Fibroblast of skin of left biceps (primary cell): ENCODE measurements around the gene GATA6.
"Not testable (repeated sequence)": the region's sequence is repeated elsewhere in the genome, so short reads cannot be mapped to it uniquely, and the experiment has no call there.

Source experiments
- DNase-seq, 2 experiments: peaks; one replicate each; pipeline ENCODE4 v3.0.0-alpha.2; 2013; ENCODE audit warnings: low read depth in 2 of 2

GATA6 gene

DNA sequence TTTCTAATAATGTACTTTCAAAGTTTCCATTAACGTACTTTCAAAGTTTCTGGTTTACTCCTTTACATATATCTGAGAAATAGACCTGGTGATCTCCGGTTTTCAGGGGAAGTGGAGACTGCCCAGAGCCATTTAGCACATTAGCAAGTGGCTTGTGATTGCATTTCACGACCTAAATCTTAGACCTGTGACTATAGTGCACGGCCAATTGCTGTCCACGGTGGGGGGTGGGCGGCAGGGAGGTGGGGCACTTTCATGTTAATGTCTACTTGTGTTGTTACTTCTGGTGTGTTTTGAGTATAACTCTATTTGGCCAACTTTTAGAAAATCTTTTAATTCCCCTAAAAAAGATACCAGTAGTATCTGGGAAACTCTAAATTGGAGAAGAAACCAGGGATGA, 11.3 kb downstream of the GATA6 start:
- no peak for DNase-seq

DNA sequence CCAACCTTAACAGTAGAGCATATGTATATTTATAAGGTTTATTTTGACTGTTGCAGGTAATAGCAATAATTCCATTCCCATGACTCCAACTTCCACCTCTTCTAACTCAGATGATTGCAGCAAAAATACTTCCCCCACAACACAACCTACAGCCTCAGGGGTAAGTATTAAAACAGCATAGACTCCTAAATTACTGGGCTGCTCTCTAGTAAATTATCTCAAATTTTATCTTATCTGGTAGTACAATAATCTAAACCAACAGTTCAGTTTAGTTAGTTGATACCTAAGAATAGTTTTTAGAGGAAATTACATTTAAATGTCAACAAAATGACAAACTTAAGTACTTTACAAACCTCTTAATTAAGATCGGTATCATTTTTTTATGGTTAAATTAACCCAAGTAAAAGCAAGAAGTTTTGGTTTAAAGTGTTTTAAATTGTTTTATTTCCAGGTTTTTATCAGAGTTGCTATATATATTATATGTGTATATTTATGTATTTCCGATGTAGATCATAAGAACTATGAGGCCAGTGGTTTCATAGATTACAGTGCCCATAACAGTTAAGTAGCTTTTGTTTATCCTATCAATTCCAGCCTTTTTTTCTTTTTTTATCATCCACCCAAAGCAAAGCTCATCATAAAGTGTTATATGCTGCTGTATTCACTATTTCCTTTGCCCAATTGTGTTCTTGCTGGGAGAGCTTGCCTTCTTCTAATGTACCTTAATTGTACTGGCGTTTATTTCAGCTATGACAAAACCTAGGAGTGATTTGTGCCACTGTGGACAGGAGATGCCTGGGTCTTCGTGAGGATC, 13.7 kb downstream of the GATA6 start:
- DNase-seq: no peak

DNA sequence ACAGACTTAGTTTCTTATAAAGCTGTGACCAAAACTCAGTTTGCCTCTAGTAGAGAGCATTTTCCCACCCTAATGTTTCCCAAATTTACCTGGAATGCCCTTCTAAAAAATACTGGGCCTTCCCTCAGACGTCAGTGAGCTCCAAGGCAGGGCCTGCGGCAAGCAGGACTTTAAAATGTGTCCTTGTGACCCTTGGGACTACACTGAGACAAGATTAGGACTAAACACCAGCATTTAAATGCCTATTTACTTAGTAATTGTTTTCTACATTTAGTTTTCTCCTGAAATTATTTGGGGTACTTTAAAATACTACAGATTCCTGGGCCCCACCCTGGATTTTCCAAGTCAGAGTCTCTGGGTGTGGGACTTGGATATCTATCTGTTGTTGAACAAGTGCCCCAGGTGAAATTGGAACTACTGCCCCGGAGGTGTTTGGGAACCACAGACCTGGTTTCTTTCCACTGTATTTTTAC, 14.3 kb downstream of the GATA6 start:
- DNase-seq: no peak

DNA sequence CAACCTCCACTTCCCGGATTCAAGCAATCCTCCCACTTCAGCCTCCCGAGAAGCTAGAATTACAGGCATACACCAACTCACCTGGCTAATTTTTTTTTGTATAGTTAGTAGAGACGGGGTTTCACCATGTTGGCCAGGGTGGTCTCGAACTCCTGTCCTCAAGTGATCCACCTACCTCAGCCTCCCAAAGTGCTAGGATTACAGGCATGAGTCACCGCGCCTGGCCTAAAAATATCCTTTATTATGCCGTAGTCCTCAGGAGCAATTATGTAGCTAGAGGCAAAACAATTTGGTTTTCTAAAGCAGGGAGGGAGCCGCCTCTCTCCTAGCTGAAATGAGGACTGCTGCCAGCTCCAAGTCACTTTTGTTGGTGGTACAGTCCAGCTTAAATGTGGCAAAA, 15.2 kb downstream of the GATA6 start:
- not testable (repeated sequence) for DNase-seq

DNA sequence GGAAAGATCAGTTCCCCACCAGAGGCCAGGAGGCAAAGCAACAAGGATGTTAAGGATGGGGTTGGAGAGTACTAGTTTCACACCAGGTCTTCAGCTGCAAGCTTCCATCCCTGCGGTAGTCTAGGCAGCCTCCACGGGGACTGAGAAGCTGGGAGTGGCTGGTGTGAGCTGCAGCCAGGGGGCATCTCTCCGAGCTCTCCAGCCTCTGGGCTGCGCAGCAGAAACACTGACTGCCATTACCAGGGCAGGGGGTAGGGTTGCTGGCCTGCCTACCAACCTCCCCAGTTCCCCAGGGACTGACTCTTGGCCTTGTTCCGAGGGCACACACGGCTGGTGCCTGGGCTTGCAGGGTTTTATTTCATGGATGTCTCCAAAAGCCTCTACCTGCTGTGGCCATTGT, 15.9 kb downstream of the GATA6 start:
- DNase-seq: no peak

DNA sequence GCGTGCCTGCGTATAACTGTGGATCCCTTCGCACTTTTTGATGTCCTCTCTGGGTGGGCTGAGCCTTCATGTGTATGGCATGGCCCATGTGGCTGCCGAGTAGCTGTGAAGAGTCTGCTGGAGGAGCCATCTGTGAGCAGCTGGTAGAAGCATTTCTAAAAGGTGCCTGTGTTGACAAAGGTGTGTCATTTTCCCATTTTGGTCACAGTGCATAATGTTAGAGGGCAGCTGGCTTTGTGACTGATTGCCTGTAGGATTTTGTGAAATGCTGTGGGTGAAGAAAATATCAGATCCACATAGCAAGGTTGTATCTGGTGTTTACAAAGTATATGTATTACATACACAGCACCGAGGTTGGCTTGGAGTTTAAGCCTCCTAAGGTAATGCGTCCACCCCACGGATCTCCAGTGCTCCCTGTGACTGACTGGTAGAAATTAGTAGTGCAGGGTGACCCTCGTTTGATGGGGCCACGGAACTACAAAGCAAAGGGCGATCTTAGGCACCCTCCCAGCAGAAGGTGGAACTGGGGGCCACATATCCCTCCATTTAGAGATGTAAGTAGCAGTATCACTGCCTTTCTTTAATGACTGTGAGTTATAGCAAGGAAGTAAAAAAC, 16.5 kb downstream of the GATA6 start:
- no peak for DNase-seq

DNA sequence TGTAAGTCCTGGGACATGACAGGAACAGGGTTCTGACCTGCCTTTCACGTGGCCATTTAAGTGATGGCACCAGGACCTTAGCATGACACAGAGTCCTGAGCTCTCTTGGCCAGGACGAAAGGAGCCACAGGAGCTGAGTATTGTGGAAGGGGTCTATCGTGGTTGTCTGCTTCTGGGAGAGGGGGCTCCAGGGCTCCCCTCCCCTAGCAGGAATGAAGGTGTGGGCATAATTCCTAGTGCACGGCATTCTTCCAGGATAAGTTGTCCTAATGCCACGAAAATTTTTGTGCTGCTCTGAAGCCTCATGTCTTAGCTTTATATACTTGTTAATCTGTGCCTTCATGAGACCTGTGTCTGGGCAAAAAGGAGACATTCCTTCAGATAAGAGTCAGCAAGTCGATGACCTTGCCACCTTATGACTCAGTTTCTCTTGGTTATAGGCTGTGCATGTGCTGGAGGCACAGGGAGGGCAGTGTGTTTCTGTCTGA, 17.1 kb downstream of the GATA6 start:
- no peak for DNase-seq

DNA sequence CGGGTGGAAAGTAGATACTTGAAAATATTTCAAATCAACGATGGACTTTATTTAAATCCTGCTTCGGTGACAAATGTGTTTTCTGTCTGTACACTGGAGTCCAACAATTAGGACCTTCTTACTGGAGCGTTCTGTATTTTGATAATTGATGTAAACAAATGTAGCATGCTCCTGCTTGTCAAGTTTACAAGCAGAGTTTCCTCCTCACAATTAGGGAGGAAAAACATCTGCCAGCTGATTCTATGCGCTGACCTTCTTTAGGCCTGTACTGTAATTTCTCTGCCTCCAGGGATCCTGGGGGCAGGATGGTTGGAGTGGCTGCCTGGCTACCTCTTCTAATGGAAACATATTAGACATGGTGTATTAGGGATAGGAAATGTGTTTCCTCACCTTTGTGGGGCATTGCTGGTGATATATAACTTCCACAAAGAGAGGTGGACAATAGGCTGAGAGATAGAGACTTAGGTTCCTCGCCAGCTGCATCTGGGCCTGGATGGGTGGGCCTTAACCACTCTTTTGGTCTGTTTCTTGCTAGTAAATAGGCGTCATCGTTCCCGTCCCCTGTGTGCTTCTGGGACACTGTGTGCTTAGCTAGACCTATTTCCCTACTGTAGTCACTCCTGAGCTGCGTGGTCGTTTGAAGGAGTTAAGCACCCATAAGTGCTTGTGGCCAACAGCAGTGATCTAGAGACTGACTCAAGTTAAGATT, 19.3 kb downstream of the GATA6 start:
- no peak for DNase-seq

DNA sequence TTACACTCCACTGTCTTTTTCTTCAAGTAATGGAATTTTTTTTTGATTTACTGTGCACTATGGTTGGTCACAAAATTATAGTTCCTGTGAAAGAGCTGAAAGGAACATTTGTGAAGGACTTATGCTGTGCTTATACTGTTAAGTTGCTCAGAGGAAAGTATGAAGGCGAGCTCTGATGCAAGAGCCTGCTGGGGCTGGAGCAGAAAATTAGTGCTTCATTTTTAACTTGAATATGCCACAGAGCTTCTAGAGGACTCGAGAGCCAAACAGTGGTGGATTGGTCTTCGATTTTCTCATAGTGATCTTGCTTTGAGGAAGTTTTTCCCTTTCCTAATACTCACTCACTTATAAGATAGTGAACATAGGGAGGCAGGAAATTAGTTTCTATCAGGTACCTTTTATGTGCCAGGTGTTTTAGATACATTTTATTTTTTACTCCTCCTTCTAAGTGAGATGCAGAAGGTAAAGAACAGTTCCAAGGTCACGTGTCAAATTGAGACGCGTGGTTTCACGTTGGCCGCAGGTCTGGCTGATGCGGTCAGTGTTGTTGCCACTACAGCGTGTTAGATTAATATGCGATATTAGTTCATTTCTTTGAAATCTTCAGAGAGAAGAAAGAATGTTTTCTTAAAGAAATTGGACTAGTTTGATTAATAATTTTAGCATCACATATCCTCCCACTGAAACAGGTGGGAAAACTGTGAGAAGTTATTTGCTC, 20.2 kb downstream of the GATA6 start:
- DNase-seq: no peak

DNA sequence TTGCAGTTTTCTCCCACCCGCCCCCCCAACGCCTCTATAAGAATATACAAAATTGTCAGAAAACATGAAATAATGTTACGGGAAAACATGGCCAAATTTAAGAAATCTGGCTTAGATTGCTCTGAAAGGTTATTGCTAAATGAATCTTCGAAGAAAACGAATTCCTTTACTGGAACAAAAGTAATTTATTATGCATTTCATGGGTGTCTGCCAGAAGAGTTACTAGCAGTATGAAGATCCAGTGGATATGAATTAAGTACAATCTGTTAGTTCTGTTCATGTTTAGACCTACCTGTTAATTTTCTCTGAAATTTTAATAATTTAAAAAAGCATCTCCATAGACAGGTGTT, 21.9 kb downstream of the GATA6 start:
- DNase-seq: no peak

DNA sequence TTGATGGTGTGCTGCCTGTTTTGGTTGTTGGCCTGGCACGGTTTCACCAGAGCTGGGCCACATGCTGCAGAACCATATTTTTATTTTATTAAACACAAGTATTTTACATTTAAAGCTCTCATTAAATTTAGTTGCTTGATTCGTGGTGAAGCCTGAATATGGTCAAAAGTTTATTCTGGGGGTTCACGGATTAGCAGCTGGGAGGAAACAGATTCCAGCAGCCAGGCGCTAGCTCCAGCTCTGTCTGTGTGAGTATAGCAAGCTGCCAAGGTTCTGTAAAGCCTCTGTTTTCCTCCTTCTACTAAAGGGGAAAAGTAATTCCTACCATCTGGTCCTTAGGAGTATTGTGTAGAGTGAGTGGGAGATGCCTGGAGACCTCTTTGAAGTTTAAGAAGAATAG, 22.5 kb downstream of the GATA6 start:
- DNase-seq: no peak

DNA sequence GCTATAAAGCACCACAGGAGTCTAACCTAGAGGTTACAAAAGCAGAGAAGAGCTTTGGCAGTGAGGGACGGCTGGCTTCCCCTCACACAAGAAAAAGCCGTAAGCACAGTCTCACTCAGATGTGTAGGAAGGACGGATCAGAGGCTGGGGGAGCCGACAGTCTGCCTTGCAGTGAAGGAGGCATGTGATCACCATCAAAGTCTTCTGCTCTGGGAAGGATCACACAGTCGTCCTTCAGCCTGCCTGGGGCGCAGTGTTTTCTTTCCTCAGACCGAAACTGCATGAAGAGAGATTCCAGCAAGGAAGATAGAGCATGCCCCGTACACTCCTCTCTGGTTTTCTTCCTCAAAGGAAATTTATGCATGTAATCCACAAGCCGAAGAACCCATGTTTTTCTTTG, 24.1 kb downstream of the GATA6 start:
- no peak for DNase-seq

DNA sequence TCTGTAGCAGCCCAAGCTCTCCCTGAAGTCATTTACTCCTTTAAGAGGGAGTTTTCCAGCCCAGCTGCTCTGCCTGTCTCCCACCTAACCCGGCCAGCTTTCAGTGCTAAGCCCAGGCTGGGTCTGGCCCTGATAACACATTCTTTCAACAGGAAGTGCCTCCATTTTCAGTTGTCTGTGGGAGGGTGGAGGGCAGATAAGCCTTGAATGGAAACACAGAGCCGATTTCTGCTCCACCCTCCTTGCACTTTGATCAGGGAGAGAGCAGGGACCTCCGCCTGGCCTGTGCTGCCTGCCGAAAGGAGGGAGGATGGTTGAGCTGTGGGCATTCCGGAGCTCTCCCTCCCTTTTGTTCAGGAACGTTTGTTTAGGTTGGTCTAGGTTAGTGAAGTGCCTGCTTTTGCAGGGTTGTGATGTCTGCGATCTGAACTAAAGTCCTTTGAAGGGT, 24.8 kb downstream of the GATA6 start:
- no peak for DNase-seq

DNA sequence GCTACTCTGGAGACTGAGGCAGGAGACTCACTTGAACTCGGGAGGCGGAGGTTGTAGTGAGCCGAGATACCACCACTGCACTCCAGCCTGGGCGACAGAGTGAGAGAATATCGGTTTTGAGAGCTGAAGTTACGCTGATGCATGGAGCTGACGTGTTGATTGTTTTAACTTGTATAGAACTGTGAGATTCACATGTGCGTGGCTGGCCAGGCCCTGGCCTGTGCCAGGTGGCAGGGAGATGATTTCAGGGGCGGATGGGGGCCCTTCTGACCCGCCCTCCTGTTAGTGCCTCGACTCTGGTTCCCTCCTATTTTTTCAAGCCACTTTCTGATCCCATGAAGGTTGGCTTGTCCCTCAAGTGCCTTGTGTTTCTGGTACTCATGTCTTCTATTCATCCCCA, 25.7 kb downstream of the GATA6 start:
- DNase-seq: no peak

DNA sequence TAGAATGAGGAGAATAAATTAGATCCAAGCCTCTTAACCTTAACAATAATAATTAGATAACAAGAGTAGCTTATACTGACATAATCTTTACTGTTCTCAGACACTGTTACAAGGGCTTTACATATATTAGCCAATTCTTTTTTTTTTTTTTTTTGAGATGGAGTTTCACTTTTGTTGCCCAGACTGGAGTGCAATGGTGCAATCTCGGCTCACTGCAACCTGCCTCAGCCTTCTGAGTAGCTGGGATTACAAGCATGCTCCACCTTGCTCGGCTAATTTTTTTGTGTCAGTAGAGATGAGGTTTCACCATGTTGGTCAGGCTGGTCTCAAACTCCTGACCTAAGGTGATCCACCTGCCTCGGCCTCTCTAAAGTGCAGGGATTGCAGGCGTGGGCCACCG, 27.6 kb downstream of the GATA6 start:
- not testable (repeated sequence) for DNase-seq

DNA sequence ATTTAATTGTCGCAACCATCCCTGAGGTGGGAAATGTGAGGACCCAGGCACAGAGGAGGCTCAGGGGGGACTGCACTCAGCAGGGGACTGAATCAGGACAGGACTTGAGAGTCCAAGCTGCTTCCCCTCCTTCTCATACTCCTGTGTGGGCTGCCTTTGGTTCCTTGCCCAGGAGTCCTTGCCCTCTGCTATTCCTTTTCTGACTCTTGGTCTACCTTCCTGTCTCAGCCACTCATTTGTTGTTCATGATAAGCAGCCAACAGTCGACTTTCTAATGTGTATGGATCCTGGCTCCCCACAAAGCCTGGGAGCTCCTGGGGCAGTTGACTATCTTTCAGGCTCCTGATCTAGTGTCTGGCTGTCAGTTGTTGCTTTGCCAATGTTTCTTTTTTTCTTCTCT, 28.3 kb downstream of the GATA6 start:
- no peak for DNase-seq

DNA sequence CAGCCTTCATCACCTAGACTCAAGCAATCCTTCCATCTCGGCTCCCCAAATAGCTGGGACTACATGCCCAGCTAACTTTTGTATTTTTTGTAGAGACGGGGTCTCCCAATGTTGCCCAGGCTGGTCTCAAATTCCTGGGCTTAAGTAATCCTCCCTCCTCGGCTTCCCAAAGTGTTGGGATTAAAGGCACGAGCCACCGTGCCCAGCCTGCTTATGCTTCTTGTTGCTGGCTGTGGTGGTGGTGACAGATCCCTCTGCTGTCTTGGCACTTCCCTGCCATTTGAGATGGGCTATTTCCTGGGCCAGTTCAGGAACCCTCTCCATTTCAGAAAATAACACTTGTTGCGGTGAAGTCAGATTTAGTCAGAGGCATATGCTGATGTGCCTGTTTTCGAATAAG, 28.8 kb downstream of the GATA6 start:
- no peak for DNase-seq

DNA sequence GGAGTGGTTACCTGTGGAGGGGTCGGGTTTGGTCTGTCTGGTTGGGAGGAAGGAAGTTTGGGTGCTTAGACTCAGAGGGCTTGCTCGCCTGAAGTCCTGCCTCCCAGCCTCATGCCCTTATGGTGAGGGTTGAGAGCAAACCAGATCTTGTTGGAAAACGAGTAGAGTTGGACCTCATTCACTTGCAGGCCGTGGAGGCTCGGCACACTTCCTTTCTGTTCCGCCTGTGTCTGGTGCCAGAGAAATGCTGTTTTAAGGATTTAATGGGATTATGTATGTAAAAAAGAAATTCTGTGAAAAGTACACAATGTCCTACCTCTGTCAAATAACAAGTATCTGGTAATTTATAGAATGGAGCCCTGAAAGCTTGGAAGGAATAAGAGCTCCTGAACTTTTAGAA, 29.6 kb downstream of the GATA6 start:
- no peak for DNase-seq

DNA sequence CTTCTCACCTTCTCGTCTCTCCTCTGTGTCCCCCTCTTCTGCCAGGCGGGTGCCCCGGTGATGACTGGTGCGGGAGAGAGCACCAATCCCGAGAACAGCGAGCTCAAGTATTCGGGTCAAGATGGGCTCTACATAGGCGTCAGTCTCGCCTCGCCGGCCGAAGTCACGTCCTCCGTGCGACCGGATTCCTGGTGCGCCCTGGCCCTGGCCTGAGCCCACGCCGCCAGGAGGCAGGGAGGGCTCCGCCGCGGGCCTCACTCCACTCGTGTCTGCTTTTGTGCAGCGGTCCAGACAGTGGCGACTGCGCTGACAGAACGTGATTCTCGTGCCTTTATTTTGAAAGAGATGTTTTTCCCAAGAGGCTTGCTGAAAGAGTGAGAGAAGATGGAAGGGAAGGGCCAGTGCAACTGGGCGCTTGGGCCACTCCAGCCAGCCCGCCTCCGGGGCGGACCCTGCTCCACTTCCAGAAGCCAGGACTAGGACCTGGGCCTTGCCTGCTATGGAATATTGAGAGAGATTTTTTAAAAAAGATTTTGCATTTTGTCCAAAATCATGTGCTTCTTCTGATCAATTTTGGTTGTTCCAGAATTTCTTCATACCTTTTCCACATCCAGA, 31.3 kb downstream of the GATA6 start:
- DNase-seq: no peak

DNA sequence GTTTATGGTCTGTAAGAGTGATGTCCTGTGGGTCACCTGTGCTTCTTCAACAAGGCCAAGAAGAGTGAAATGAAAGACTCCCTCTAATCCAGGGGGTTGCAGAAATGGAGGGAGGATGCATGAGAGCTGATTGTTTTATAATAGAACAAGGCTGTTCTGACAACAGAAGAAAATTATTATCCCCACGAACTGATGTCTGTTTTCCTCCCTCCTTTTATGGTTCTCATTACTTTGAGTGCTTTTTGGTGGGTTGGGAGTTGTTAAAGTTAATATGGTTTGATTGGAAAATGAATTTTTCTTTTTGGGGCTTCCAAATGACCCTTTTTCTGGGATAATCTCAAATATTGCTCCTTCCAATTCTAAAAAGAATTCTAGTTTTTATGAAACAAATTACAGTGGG, 33.6 kb downstream of the GATA6 start:
- DNase-seq: no peak

DNA sequence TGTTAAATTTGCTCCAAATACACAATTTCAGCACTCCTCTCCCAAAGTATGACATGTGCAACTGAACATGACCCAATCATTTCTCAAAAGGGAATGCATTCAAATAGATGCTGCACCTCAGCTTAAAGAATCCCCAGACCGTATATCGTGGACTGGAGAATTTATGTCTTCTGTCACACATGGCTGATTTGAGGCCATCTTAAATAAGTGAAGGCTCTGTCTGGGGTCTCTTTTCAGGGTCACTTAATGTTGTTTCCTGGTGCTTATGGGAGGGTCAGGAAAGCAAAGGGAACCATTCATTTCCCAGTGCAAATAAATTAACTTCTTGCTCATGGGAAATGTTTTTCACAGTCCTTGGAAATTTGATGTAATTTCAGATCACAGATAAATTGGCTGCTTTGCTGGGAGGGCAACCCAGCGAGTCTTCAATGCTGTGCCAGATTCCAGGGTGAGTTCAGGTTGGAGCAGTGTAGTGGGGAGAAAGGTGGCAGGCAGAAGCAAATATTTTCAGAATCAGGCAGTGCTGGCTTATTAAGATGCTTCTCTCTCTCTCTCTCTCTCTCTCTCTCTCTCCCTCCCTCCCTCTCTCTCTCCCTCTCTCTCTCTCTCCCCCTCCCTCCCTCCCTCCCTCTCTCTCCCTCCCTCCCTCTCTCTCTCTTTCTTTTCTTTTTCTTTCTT, 34.3 kb downstream of the GATA6 start:
- DNase-seq: no peak
